MCF 10A (cell line): ENCODE data around the gene PPP2R5A. TPM values are rescaled to one million over a fixed set of nuclear protein-coding genes. Genes with fewer than 3 reads are reported as not detected.

Experiments used
- BruUV-seq: library from RNA; stranded (reverse); fragments of 400-500 nt; replicated peaks from 2 replicates; lab custom pipeline; 2021; lab: Mats Ljungman, UMichigan
- CTCF ChIA-PET: fragments of 300-600 bp; sonication (Branson Sonifier 250); formaldehyde crosslinking; extraction: SDS; loops from one replicate; lab custom pipeline; 2021; ENCODE audit warnings: antibody characterized with exemption, inconsistent platforms; lab: Yijun Ruan, JAX
- POLR2A ChIA-PET: fragments of 300-600, 350-650 bp; sonication (Branson Sonifier 250); formaldehyde crosslinking; extraction: SDS; loops from one replicate; lab custom pipeline; 2020; ENCODE audit warnings: antibody characterized with exemption, inconsistent platforms; lab: Yijun Ruan, JAX
- DNase-seq: peaks from one replicate; pipeline ENCODE4 v3.0.0-alpha.2; 2018; ENCODE audit not compliant: unreplicated experiment
- H3K27ac Mint-ChIP-seq: one replicate; pipeline ENCODE4 v1.8.0; 2022; ENCODE audit warnings: mild to moderate bottlenecking, low read depth, mixed read lengths; ENCODE audit not compliant: unreplicated experiment
- H3K27me3 Mint-ChIP-seq: one replicate; pipeline ENCODE4 v1.8.0; 2022; ENCODE audit warnings: mixed read lengths; ENCODE audit not compliant: insufficient read depth, unreplicated experiment
- H3K36me3 Mint-ChIP-seq: one replicate; pipeline ENCODE4 v1.8.0; 2022; ENCODE audit warnings: mild to moderate bottlenecking, moderate library complexity, mixed read lengths; ENCODE audit not compliant: insufficient read depth, unreplicated experiment
- H3K4me1 Mint-ChIP-seq: one replicate; pipeline ENCODE4 v1.8.0; 2022; ENCODE audit warnings: mixed read lengths; ENCODE audit not compliant: insufficient read depth, unreplicated experiment
- H3K4me3 Mint-ChIP-seq: one replicate; pipeline ENCODE4 v1.8.0; 2022; ENCODE audit warnings: mild to moderate bottlenecking, moderate library complexity, mixed read lengths; ENCODE audit not compliant: unreplicated experiment
- H3K9me3 Mint-ChIP-seq: one replicate; pipeline ENCODE4 v1.8.0; 2022; ENCODE audit warnings: mixed read lengths; ENCODE audit not compliant: unreplicated experiment
- CTCF ChIP-seq: fragments of 200-600 bp; IDR thresholded peaks from one replicate; pipeline ENCODE4 v1.8.0; 2022; ENCODE audit warnings: antibody characterized with exemption, mild to moderate bottlenecking; ENCODE audit not compliant: unreplicated experiment
- intact Hi-C: fragments of 100-400 bp; cut with micrococcal nuclease; formaldehyde crosslinking; loops from 2 replicates; pipeline ENCODE4 v1.14.1; 2022
- total RNA-seq: library from RNA; stranded (reverse); gene quantifications from 2 replicates; pipeline ENCODE4 v1.2.3, GENCODE V29; 2022

Gene PPP2R5A
- total RNA-seq, 1 experiment from 2014 or later, result 38.6 TPM

DNA sequence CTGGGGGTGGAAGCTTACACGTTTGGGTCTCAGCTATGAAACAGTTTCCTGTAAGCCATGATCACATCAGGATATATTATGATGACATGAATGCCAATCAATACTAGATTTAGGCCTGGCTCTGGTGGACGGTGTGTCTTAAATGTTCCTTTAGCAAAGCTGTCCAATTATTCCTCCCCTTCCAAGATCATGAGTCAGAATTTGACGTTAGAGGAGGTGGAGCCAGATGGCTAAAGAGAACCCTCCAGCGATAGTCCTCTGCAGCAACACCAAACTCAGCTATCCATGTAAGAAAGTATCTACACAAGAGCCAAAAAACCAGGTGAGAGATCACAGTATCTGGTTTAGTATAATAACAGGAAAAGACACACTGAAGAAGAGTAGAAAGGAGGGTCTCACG is 81.7 kb downstream of the PPP2R5A start:
- CTCF ChIA-PET, result interaction anchor here (0.6 to 12.0 kb wide), 42 partner anchors 8 to 688 kb away, joined by 3 to 340 read pairs (median 8); partner anchors contain the start of genes DTL and INTS7
- Mint-ChIP-seq H3K4me1 (peaks cover 15% of the 10 kb centered on the region), H3K4me3 (no peak overlapping the region), H3K36me3 (peaks cover 69% of the 10 kb centered on the region), H3K27me3 (no peaks in the 10 kb centered on the region), H3K9me3 (no peaks in the 10 kb centered on the region), H3K27ac (peak overlapping the region; percentile 5)
- intact Hi-C loops, result no loop called here
- DNase-seq, result peak; percentile 81
- no TSS peak for BruUV-seq
- no peak for TF ChIP-seq CTCF
- POLR2A ChIA-PET, result interaction anchor here (0.9 to 4.4 kb wide), 10 partner anchors 8 to 332 kb away, joined by 3 to 34 read pairs (median 6); partner anchors contain the start of genes INTS7, NENF and PPP2R5A

DNA sequence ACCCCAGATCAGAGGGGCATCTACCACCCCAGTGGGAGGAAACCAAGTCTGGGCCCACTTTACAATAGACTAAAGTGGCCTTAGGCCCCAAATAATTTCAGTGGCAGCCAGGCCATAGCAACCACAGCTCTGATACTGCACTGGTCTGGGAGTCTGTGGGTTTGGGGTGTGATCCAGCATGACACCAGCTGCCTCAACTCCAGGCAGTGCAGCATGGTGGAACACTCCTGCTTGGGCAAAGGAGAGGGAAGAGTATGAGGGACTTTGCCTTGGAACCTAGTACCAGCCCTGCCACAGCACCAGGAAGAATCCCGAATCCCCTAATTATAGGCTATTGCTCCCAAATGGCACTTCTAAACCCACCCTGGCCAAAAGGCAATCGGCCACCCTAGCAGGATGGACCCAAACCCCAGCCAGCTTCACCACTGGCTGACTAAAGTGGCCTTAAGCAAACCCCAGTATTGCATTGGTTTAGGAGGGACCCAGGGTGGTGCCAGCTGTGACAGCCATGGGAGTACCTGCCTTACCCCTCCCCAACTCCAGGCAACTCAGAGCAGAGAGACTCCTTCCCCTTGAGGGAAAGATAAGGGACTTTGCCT is 82.4 kb downstream of the PPP2R5A start:
- BruUV-seq, result no TSS peak
- intact Hi-C loops, result loop anchor here (1.0 to 2.0 kb wide), 8 partner anchors 49 to 687 kb away; partner anchors contain the start of genes DTL and INTS7
- Mint-ChIP-seq H3K36me3 (peaks cover 70% of the 10 kb centered on the region), H3K4me3 (no peak overlapping the region), H3K27me3 (no peaks in the 10 kb centered on the region), H3K4me1 (peaks cover 15% of the 10 kb centered on the region), H3K9me3 (peaks cover 5% of the 10 kb centered on the region), H3K27ac (peak overlapping the region; percentile 5)
- TF ChIP-seq CTCF, result no peak
- ChIA-PET CTCF (interaction anchor here (0.5 to 12.0 kb wide), 48 partner anchors 8 to 689 kb away, joined by 3 to 340 read pairs (median 6); partner anchors contain the start of genes DTL and INTS7), POLR2A (interaction anchor here (0.7 to 4.4 kb wide), 13 partner anchors 8 to 333 kb away, joined by 3 to 34 read pairs (median 6); partner anchors contain the start of genes INTS7, NENF and PPP2R5A)
- DNase-seq, result no peak

DNA sequence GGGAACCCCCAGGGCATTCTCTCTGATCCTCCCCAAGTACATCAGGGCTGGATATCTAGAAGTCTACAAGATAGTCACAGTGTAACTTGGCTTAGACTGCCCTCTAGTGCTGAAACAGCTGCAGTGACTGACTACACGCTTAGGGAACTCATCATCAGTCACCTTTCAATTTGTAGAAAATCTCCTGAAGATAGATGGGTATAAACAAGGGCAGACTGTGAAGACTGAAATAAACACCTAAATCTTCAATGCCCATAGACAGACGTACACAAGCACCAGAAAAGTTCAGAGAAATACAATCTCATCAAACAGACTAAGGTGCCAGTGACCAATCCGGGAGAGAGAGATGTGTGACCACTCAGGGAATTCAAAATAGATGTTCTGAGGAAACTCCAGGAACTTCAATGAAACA is 82.9 kb downstream of the PPP2R5A start:
- Mint-ChIP-seq H3K36me3 (peaks cover 72% of the 10 kb centered on the region), H3K9me3 (peaks cover 10% of the 10 kb centered on the region), H3K4me1 (peaks cover 15% of the 10 kb centered on the region), H3K27ac (peak overlapping the region; percentile 5), H3K27me3 (no peaks in the 10 kb centered on the region), H3K4me3 (no peak overlapping the region)
- ChIA-PET CTCF (interaction anchor here (0.5 to 12.0 kb wide), 59 partner anchors 9 to 1949 kb away, joined by 3 to 340 read pairs (median 4); partner anchors contain the start of genes DTL and INTS7), POLR2A (interaction anchor here (0.6 to 4.4 kb wide), 14 partner anchors 8 to 793 kb away, joined by 3 to 34 read pairs (median 4); partner anchors contain the start of genes INTS7 and PPP2R5A)
- DNase-seq, result peak; percentile 93
- peak; percentile 99 for TF ChIP-seq CTCF
- intact Hi-C loops, result loop anchor here (1.0 to 2.0 kb wide), 8 partner anchors 49 to 688 kb away; partner anchors contain the start of genes DTL and INTS7
- BruUV-seq, result no TSS peak

- no TSS peak for BruUV-seq
- Mint-ChIP-seq H3K9me3 (peaks cover 18% of the 10 kb centered on the region), H3K27me3 (no peaks in the 10 kb centered on the region), H3K36me3 (peaks cover 40% of the 10 kb centered on the region), H3K4me1 (no peaks in the 10 kb centered on the region), H3K27ac (peak overlapping the region; percentile 6), H3K4me3 (no peak overlapping the region)
- ChIA-PET CTCF (interaction anchor here (0.6 to 7.2 kb wide), 12 partner anchors 9 to 406 kb away, joined by 3 to 113 read pairs (median 4); no protein-coding TSS in a partner anchor), POLR2A (interaction anchor here (0.9 to 1.3 kb wide), 4 partner anchors 8 to 341 kb away, joined by 3 to 6 read pairs (median 5); partner anchors contain the start of gene INTS7)
- DNase-seq, result no peak
- no peak for TF ChIP-seq CTCF
- intact Hi-C loops, result no loop called here
These were observed 90.8 kb downstream of the PPP2R5A start for GRCh38 chr1:212375986-212376385.
